Measurements from ENCODE around the gene ZFR. TPM values are rescaled to one million over a fixed set of nuclear protein-coding genes. Genes with fewer than 3 reads are reported as not detected.
A peak's percentile ranks its signal among the peaks of the same experiment; 100 is the strongest.
"Not testable (repeated sequence)": the region's sequence is repeated elsewhere in the genome, so short reads cannot be mapped to it uniquely, and the experiment has no call there.

The ZFR gene
- total and polyA plus RNA-seq, 5 donors = 28.9 to 58.7 (median 55.4) TPM

DNA sequence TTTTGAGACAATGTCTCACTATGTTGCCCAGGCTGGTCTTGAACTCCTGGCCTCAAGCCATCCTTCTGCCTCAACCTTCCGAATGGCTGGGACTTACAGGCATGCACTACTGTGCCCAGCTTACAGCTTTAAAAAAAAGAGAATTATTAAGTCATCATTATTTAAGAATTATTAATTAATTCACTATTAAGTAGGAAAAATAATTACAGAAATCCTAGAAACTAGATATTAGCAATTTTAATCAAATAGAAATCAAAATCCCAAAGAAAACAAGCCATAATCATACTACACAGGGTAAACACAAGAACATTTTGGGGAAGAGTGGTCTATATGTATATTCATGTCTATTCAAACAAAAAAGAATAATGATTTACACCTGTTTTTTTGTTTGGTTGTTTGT is 112.2 kb downstream of the ZFR start:
- Histone ChIP-seq H3K27me3 (ENCODE audit: control insufficient read depth, insufficient read depth) (no peaks in the 10 kb centered on the region), H3K27ac (ENCODE audit: low read length) (no peak overlapping the region), H3K4me3 (ENCODE audit: low read length) (no peak overlapping the region), H3K9me3 (ENCODE audit: control insufficient read depth, low read length) (no peaks in the 10 kb centered on the region), H3K4me1 (ENCODE audit: control insufficient read depth, insufficient read depth, low read length) (peaks cover 2% of the 10 kb centered on the region)
- ATAC-seq (no peak), DNase-seq (no peak)
- 95% methylated on average over 1 of the region's 1 CpG for WGBS
- intact Hi-C loops (cut with DNase I) = no loop called here

DNA sequence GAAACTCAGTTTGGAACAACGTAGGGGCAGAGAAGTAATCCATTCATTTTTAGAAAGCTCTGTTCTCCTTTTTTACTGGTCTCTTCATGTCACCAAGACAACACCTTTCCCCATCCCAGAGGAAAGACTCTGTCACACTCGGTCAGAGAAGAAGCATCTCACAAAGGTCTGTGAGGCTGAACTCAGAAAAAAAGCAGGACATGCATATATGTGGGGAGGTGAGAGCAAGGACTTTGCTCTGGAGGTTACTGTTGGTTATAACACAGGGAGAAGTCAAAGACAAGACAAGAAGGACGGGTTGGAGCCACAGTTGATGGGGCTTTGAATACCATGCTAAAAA is 112.6 kb downstream of the ZFR start:
- intact Hi-C loops (cut with DNase I) = no loop called here
- ATAC-seq = no peak

DNA sequence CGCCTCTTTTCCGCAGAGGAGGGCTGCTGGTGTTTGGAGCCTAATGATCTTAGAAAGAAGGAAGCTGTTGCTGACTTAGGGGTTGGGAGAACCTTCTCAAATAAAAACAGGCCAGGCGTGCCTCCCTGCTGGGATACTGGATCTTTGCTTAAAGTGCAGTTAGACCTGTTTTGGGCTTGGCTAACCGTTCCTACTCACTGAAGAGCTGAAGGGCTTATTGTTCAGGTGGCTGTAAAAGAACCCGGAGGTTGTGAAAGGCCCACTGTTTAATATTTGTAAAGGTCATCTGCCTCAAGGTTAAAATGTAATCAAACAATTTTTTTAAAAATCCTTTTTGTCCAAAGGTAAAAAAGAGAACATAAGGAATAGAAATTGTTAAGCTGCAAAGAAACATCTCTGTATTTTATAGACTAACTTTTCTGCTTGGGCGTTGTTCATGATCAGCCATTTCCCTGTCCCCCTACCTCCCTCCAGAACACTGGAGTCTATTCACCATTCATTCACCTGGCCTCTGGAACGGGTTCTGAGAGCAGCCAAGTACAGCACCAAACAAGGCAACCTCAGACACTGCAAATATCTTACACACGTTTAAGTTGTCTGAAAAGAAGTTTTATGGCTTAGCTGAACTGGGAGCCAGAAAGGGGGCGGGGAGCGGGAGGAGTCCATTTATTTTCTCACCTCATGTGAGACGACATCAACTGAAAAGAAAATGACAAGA is 113.2 kb downstream of the ZFR start:
- H3K27me3 ChIP-seq (ENCODE audit: control insufficient read depth, insufficient read depth) = no peaks in the 10 kb centered on the region
- 77% methylated on average over 11 of the region's 11 CpGs for WGBS
- no peak overlapping the region for H3K27ac ChIP-seq (ENCODE audit: low read length)
- DNase-seq (no peak), ATAC-seq (no peak)
- H3K9me3 ChIP-seq (ENCODE audit: control insufficient read depth, low read length) = no peaks in the 10 kb centered on the region
- peaks cover 2% of the 10 kb centered on the region for H3K4me1 ChIP-seq (ENCODE audit: control insufficient read depth, insufficient read depth, low read length)
- intact Hi-C loops (cut with DNase I) = no loop called here
- H3K4me3 ChIP-seq (ENCODE audit: low read length) = no peak overlapping the region

More for the DNA sequence above, 112.6 kb downstream of the ZFR start:
- Histone ChIP-seq H3K27ac (ENCODE audit: low read length) (no peak overlapping the region), H3K4me3 (ENCODE audit: low read length) (no peak overlapping the region), H3K9me3 (ENCODE audit: control insufficient read depth, low read length) (no peaks in the 10 kb centered on the region), H3K27me3 (ENCODE audit: control insufficient read depth, insufficient read depth) (no peaks in the 10 kb centered on the region), H3K4me1 (ENCODE audit: control insufficient read depth, insufficient read depth, low read length) (peaks cover 2% of the 10 kb centered on the region)
- no peak for DNase-seq
- WGBS = 68% methylated on average over 3 of the region's 3 CpGs

DNA sequence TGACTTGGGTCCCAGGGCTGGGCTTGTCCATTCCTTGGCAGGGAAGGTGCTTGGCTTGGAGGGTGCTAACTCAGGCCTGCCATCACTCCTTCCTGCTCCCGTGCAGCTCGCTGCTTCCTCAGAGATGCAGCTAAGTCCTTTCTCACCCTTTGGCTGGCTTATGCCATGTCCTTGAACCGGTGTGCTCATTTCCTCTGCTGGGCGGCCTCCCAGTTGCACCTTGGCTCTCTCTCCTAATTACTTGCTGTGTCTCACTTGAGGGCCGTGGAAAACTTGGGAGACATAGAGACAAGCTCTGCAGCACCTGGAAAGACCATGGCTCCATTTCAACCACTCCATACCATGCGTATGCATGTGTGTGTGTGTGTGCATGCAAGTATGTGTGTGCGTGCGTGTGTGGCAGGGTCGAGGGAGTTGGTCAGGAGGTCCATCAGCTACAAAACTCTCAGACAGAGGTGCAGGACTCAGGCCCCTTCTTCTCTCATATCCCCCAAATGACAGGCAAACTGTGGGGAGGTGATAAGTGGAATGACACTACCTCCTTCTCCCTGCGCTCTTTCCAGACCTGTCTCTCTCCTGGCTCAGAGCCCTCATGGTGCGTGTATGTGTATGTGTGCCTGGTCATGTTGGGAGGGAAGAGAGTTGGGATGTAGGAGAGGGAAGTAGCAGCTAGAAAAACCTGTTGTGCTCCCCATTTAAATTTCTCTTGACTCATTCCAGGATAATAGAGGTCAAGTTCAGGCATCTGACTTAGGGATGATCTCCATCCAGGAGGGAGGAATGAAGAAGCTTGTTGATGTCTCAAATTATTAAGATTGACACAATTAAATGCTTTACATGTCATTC is 114.2 kb downstream of the ZFR start:
- Histone ChIP-seq H3K4me1 (ENCODE audit: control insufficient read depth, insufficient read depth, low read length) (peaks cover 2% of the 10 kb centered on the region), H3K27me3 (ENCODE audit: control insufficient read depth, insufficient read depth) (no peaks in the 10 kb centered on the region), H3K4me3 (ENCODE audit: low read length) (no peak overlapping the region), H3K27ac (ENCODE audit: low read length) (no peak overlapping the region), H3K9me3 (ENCODE audit: control insufficient read depth, low read length) (no peaks in the 10 kb centered on the region)
- peak; percentile 24 to 27 for ATAC-seq
- peak in 1 of 3 donors; percentile 48 for DNase-seq
- 66% methylated on average over 11 of the region's 11 CpGs for WGBS
- intact Hi-C loops (cut with DNase I) = no loop called here

DNA sequence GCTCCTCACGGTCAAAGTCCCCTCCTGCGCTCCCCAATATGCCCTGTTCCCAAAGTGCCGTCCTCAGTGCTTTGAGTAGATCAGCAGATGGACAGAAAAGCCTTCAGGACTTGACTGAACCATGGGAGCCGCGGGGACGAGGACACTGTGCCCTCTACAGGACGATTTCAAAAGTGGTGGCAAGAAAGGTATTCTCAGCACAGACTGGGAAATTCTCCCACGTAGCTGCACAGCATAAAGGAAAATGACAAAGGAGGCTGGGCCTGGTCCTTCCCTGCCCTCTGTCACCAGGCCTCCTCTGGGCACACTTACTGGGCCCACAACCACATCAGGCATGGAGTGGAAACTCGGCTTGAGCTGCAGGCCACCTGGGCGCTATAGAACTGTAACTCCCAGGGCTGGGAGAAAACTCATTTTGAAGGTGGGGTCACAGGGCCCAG is 115.1 kb downstream of the ZFR start:
- no peak overlapping the region for H3K27ac ChIP-seq (ENCODE audit: low read length)

DNA sequence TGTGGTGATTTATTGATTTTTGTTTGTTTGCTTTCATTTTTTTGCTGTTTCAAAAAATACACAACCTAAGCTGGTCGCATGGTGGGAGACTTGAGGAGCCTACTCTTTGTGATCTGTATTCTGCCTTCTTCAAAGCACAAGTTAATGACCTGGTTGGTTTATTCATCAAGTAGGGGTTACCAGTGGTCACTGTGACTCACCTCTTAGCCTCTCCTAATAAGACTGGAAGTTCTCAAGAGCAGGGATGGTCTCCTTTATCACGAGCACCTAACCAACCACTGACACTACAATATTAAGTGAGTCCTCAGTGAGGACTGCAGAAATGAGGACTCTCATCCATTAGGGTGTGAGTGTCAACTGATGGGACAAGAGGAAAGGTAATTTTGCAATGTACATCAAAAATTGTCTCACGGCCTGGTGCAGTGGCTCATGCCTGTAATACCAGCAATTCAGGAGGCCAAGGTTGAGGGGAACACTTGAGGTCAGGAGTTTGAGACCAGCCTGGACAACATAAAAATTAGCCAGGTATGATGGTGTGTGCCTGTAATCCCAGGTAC is 118.2 kb downstream of the ZFR start:
- H3K4me3 ChIP-seq (ENCODE audit: low read length) = no peak overlapping the region
- WGBS = 94% methylated on average over 3 of the region's 3 CpGs
- intact Hi-C loops (cut with DNase I) = loop anchor here in 1 of 4 donors (5.0 kb wide), 1 partner anchor 94 kb away; no protein-coding TSS in a partner anchor
- DNase-seq = no peak
- H3K27ac ChIP-seq (ENCODE audit: low read length) = no peak overlapping the region
- no peak for ATAC-seq
- no peaks in the 10 kb centered on the region for H3K9me3 ChIP-seq (ENCODE audit: control insufficient read depth, low read length)
- H3K4me1 ChIP-seq (ENCODE audit: control insufficient read depth, insufficient read depth, low read length) = peaks cover 2% of the 10 kb centered on the region
- no peaks in the 10 kb centered on the region for H3K27me3 ChIP-seq (ENCODE audit: control insufficient read depth, insufficient read depth)

More for the DNA sequence above, 115.1 kb downstream of the ZFR start:
- Histone ChIP-seq H3K4me1 (ENCODE audit: control insufficient read depth, insufficient read depth, low read length) (peaks cover 2% of the 10 kb centered on the region), H3K9me3 (ENCODE audit: control insufficient read depth, low read length) (no peaks in the 10 kb centered on the region), H3K4me3 (ENCODE audit: low read length) (no peak overlapping the region), H3K27me3 (ENCODE audit: control insufficient read depth, insufficient read depth) (no peaks in the 10 kb centered on the region)
- peak; percentile 40 to 79 (median 76) for DNase-seq
- intact Hi-C loops (cut with DNase I) = loop anchor here (1.0 to 5.0 kb wide), 3 partner anchors 97 kb away; no protein-coding TSS in a partner anchor
- 34% methylated on average over 10 of the region's 10 CpGs for WGBS
- ATAC-seq = peak; percentile 89 to 93

DNA sequence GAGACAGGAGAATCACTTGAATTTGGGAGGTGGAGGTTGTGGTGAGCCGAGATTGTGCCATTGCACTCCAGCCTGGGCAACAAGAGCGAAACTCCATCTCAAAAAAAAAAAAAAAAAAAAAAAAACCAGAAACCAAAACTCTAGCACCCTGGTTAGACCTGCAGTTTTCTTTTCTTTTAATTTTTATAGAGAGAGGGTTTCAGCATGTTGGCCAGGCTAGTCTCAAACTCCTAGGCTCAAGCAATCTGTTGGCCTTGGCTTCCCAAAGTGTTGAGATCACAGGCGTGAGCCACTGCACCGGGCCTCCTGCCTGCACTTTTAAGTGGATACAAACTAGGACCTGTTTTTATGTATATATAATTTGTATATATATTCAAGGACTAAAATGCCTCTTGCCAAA is 118.9 kb downstream of the ZFR start:
- intact Hi-C loops (cut with DNase I) = loop anchor here in 1 of 4 donors (5.0 kb wide), 1 partner anchor 93 kb away; no protein-coding TSS in a partner anchor
- H3K4me3 ChIP-seq (ENCODE audit: low read length) = no peak overlapping the region
- H3K9me3 ChIP-seq (ENCODE audit: control insufficient read depth, low read length) = no peaks in the 10 kb centered on the region
- 94% methylated on average over 4 of the region's 4 CpGs for WGBS
- H3K27me3 ChIP-seq (ENCODE audit: control insufficient read depth, insufficient read depth) = no peaks in the 10 kb centered on the region
- H3K4me1 ChIP-seq (ENCODE audit: control insufficient read depth, insufficient read depth, low read length) = peaks cover 2% of the 10 kb centered on the region
- no peak overlapping the region for H3K27ac ChIP-seq (ENCODE audit: low read length)
- DNase-seq (no peak), ATAC-seq (no peak)

DNA sequence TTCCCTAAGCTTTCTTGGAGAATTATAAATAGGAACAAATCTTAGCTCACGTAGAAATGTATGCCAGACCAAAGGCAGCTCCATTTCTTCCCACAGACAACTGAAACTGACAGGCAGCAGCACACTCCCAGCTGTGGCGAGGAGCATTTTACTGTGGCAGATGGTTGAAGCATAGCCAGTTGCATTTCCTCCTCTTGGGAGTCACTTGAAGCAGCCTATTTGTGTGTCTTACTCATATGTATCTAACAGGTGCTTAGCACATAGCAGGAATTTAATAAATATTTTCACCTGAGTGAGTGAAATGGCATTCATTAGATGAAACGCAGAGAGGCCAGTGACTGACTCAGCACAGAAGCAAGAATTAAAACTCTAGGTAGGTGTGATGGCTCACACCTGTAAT is 119.5 kb downstream of the ZFR start:
- ATAC-seq (no peak), DNase-seq (no peak)
- Histone ChIP-seq H3K9me3 (ENCODE audit: control insufficient read depth, low read length) (no peaks in the 10 kb centered on the region), H3K4me3 (ENCODE audit: low read length) (no peak overlapping the region), H3K27ac (ENCODE audit: low read length) (no peak overlapping the region), H3K27me3 (ENCODE audit: control insufficient read depth, insufficient read depth) (no peaks in the 10 kb centered on the region), H3K4me1 (ENCODE audit: control insufficient read depth, insufficient read depth, low read length) (peaks cover 2% of the 10 kb centered on the region)
- intact Hi-C loops (cut with DNase I) = loop anchor here in 1 of 4 donors (5.0 kb wide), 1 partner anchor 93 kb away; no protein-coding TSS in a partner anchor
- WGBS = 56% methylated on average over 3 of the region's 3 CpGs

DNA sequence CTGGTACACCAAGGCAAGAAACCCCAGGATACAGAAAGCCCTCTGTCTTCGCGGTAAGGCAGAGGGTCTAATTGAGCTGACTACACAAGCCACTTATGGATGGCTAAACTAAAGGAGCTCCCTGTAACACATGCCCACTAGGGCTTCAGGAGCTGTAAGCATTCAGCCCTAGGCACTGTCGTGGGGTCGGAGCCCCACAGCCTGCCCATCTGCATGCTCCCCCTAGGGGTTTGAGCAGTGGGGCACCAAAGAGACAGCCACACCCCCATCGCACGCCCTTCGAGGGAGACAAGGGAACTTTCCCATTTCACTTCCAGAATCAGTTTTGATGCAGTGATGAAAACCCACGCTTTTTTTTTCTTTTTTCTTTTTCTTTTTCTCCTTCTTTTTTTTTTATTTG is 120.8 kb downstream of the ZFR start:
- intact Hi-C loops (cut with DNase I) = no loop called here
- DNase-seq (no peak), ATAC-seq (no peak)
- Histone ChIP-seq H3K27me3 (ENCODE audit: control insufficient read depth, insufficient read depth) (no peaks in the 10 kb centered on the region), H3K9me3 (ENCODE audit: control insufficient read depth, low read length) (no peaks in the 10 kb centered on the region), H3K4me1 (ENCODE audit: control insufficient read depth, insufficient read depth, low read length) (no peaks in the 10 kb centered on the region), H3K4me3 (ENCODE audit: low read length) (no peak overlapping the region), H3K27ac (ENCODE audit: low read length) (no peak overlapping the region)
- WGBS = 81% methylated on average over 8 of the region's 8 CpGs

DNA sequence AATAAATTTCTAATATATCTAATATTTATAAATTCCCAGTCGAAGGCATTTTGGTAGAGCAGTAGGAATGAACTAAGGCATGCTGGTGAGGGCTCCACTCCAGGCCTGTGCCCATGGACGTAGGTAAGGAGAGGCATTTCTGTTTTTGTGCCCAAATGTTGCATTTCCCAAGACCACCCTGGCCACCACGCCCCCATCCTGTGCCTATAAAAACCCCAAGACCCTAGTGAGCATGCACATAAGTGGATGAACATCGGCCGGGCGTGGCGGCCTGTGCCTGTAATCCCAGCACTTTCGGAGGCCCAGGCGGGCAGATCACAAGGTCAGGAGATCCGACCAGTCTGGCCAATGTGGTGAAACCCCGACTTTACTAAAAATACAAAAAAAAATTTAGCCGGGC is 121.7 kb downstream of the ZFR start:
- ATAC-seq (no peak), DNase-seq (no peak)
- no peaks in the 10 kb centered on the region for H3K4me1 ChIP-seq (ENCODE audit: control insufficient read depth, insufficient read depth, low read length)
- H3K27me3 ChIP-seq (ENCODE audit: control insufficient read depth, insufficient read depth) = no peaks in the 10 kb centered on the region
- no peak overlapping the region for H3K27ac ChIP-seq (ENCODE audit: low read length)
- no peaks in the 10 kb centered on the region for H3K9me3 ChIP-seq (ENCODE audit: control insufficient read depth, low read length)
- WGBS = 94% methylated on average over 12 of the region's 12 CpGs
- intact Hi-C loops (cut with DNase I) = no loop called here
- no peak overlapping the region for H3K4me3 ChIP-seq (ENCODE audit: low read length)

DNA sequence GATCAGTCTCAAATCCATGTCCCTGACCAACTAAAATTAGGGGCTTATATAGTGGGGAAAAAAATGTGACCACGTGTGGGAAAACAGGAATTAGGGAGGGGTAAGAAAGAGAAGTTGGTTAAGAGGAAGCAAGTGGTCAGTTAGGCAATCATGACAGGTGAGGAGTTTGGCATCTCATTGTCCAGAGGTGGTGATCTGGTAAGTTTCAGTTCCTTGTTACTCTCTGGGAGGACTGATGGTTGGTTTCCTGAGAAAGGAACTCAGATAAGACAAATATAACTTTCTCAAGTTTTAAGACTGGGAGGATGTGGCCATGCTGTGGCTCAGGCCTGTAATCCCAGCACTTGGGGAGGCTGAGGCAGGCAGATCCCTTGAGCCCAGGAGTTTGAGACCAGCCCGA is 122.8 kb downstream of the ZFR start:
- ATAC-seq; H3K9me3 ChIP-seq (ENCODE audit: control insufficient read depth, low read length); H3K4me1 ChIP-seq (ENCODE audit: control insufficient read depth, insufficient read depth, low read length); H3K27ac ChIP-seq (ENCODE audit: low read length); H3K27me3 ChIP-seq (ENCODE audit: control insufficient read depth, insufficient read depth); H3K4me3 ChIP-seq (ENCODE audit: low read length); intact Hi-C loops (cut with DNase I); DNase-seq: not testable (repeated sequence)
- WGBS = 88% methylated on average over 2 of the region's 2 CpGs
